HCT116 (cell line): Measurements from ENCODE around the gene AVP.

Experiments
- EZH2phosphoT487 ChIP-seq: fragments of 200-600 bp; IDR thresholded peaks from 2 replicates; pipeline ENCODE4 v1.6.1; 2018; ENCODE audit warnings: antibody characterized with exemption, borderline replicate concordance
- FOSL1 ChIP-seq: IDR thresholded peaks from 2 replicates; pipeline ENCODE4 v1.6.1; 2012; ENCODE audit warnings: low read depth
- POLR2A ChIP-seq: IDR thresholded peaks from 2 replicates; pipeline ENCODE4 v1.7.0; 2011; ENCODE audit warnings: borderline replicate concordance; ENCODE audit not compliant: insufficient read depth, insufficient read length; ENCODE audit errors: extremely low read depth
- SIN3A ChIP-seq: IDR thresholded peaks from 2 replicates; pipeline ENCODE4 v1.6.1; 2012; ENCODE audit warnings: low read depth
- SP1 ChIP-seq: IDR thresholded peaks from 2 replicates; pipeline ENCODE4 v1.6.1; 2012; ENCODE audit warnings: low read depth
- TF ChIP-seq, protein P1 (sequence below), 3 experiments: fragments of 200-600 bp in 1 of 3; sonication (generic) in 1 of 3; IDR thresholded peaks in 2 of 3; conservative IDR thresholded peaks in 1 of 3; 2 replicates each; pipeline ENCODE4 v1.5.1; 2012 to 2017; ENCODE audit warnings: low read depth in 2 of 3, low read length in 2 of 3, antibody characterized with exemption in 1 of 3, borderline replicate concordance in 1 of 3, control low read depth in 1 of 3, mild to moderate bottlenecking in 1 of 3, mixed read lengths in 1 of 3, mixed run types in 1 of 3, moderate library complexity in 1 of 3; ENCODE audit not compliant: insufficient read depth in 1 of 3
- TF ChIP-seq, protein P2 (sequence below): IDR thresholded peaks from 2 replicates; pipeline ENCODE4 v1.6.1; 2012; ENCODE audit warnings: low read depth

DNA sequence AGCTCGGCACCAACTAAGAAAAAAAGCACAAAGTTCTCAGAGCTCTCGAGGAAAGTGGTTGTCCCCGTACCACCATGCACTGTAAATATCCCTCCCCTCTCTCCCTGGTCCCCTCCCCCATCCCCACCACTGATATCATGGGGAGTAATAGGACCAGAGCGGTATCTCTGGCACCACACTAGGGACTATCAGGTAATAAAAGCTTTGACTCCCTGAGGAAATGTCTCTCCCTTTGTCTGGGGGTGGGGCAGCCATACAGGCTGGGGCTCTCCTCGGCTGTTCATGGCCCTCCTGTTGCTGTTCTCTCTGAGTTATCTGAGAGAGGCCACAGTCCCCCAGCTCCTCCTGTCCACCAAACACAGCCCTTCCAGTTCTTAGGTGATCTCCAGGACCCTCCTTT, 46.1 kb downstream of the AVP start:
- TF ChIP-seq, protein P1, sequence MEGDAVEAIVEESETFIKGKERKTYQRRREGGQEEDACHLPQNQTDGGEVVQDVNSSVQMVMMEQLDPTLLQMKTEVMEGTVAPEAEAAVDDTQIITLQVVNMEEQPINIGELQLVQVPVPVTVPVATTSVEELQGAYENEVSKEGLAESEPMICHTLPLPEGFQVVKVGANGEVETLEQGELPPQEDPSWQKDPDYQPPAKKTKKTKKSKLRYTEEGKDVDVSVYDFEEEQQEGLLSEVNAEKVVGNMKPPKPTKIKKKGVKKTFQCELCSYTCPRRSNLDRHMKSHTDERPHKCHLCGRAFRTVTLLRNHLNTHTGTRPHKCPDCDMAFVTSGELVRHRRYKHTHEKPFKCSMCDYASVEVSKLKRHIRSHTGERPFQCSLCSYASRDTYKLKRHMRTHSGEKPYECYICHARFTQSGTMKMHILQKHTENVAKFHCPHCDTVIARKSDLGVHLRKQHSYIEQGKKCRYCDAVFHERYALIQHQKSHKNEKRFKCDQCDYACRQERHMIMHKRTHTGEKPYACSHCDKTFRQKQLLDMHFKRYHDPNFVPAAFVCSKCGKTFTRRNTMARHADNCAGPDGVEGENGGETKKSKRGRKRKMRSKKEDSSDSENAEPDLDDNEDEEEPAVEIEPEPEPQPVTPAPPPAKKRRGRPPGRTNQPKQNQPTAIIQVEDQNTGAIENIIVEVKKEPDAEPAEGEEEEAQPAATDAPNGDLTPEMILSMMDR (IDR thresholded peaks at IDR 0.05 in 2 of 3, conservative IDR thresholded peaks at IDR 0.05 in 1 of 3; ENCODE audit: borderline replicate concordance in 1 of 3, insufficient read depth in 1 of 3, low read depth in 2 of 3, low read length in 2 of 3): no peak
- no peak for TF ChIP-seq SIN3A
- TF ChIP-seq, protein P2, sequence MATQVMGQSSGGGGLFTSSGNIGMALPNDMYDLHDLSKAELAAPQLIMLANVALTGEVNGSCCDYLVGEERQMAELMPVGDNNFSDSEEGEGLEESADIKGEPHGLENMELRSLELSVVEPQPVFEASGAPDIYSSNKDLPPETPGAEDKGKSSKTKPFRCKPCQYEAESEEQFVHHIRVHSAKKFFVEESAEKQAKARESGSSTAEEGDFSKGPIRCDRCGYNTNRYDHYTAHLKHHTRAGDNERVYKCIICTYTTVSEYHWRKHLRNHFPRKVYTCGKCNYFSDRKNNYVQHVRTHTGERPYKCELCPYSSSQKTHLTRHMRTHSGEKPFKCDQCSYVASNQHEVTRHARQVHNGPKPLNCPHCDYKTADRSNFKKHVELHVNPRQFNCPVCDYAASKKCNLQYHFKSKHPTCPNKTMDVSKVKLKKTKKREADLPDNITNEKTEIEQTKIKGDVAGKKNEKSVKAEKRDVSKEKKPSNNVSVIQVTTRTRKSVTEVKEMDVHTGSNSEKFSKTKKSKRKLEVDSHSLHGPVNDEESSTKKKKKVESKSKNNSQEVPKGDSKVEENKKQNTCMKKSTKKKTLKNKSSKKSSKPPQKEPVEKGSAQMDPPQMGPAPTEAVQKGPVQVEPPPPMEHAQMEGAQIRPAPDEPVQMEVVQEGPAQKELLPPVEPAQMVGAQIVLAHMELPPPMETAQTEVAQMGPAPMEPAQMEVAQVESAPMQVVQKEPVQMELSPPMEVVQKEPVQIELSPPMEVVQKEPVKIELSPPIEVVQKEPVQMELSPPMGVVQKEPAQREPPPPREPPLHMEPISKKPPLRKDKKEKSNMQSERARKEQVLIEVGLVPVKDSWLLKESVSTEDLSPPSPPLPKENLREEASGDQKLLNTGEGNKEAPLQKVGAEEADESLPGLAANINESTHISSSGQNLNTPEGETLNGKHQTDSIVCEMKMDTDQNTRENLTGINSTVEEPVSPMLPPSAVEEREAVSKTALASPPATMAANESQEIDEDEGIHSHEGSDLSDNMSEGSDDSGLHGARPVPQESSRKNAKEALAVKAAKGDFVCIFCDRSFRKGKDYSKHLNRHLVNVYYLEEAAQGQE: no peak
- TF ChIP-seq EZH2phosphoT487: no peak
- TF ChIP-seq POLR2A: no peak
- no peak for TF ChIP-seq FOSL1
- no peak for TF ChIP-seq SP1
